HG02970 (cell line): Measurements from ENCODE around the gene NRXN3.

Experiments
- ATAC-seq: cut with Tn5 transposase; IDR thresholded peaks from one replicate; pipeline ENCODE4 v1.9.1; 2021; ENCODE audit warnings: mild to moderate bottlenecking, moderate library complexity, moderate number of reproducible peaks; ENCODE audit not compliant: unreplicated experiment, low FRiP score

NRXN3 gene

GRCh38 chr14:78959674-78960264, 789.6 kb downstream of the NRXN3 start:
- no peak for ATAC-seq

- no peak for ATAC-seq
Observed at GRCh38 chr14:78967111-78967809, 797.1 kb downstream of the NRXN3 start.

DNA sequence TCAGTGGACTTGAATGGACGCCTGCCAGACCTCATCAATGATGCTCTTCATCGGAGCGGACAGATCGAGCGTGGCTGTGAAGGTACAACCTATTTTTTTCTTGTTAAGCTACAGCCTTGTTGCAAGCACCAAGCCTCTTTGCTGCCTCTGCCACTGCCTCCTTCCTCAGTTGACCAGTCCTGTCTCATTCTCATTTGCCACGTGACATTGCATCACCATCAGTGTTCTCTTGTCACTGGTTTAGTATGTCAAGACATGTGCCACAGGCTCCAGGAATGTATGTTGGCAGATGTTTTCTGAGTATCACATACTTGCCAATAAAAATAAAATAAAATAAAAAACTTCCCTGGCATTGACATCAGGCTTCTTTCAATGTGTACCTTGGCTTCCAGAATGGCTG, 798.1 kb downstream of the NRXN3 start:
- ATAC-seq = no peak

DNA sequence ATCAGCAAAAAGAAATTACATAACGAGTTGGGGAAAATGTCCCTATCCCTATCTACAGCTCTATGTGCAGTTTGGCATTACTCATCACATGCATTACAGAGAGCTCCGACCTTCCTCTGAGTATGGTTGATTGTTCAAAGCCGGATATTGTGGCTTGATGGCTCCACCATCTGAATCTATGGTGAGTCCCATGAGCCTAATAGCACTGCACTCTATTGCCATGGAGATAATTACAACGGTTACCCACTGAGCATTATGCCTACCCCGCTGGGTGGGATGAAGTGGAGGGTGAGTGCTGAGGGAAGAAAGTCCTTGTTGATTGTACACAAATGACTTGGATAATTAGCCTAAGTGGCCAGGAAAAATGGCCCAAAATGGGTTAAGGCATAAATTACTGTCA, 800.5 kb downstream of the NRXN3 start:
- ATAC-seq = no peak

GRCh38 chr14:78972440-78972839, 802.3 kb downstream of the NRXN3 start:
- ATAC-seq = no peak

- no peak for ATAC-seq
Observed at GRCh38 chr14:78974691-78975090, 804.5 kb downstream of the NRXN3 start.

GRCh38 chr14:78975734-78976133, 805.6 kb downstream of the NRXN3 start:
- no peak for ATAC-seq

GRCh38 chr14:78978896-78979295, 808.7 kb downstream of the NRXN3 start:
- ATAC-seq = no peak

GRCh38 chr14:78982551-78982950, 812.4 kb downstream of the NRXN3 start:
- ATAC-seq = no peak

GRCh38 chr14:78983126-78983525, 813.0 kb downstream of the NRXN3 start:
- no peak for ATAC-seq

DNA sequence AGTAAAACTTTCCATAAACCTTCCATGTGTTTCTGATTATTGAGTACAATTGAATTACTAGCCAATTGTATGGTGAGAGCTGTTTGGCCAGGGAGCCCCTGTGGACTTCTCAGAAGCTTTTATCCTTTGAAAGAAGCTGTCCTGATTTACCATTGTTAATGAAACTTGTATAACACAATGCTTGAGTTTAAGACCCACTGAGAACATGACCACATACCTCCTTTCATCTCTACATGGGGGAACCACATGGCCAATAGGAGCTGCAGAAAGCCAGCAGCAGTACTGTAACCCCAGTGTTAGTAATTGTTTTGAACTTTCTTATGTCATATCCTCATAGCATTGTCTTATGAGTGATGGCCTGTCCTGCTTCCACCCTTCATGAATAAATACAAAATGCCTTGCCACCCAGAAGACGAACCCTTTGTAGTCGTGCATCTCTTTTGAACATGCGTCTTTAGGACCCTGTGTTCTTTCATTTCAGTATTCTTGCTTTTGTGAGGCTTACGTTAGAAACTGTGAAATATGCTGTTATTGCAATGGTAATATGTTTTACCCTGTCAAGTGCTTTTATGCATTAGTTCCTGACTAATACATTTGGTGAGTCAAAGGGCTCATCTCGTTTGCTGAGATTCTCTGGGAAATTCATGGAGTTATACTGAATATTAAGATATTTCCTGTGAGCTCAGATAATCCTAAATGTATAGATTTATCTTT, 815.7 kb downstream of the NRXN3 start:
- no peak for ATAC-seq

DNA sequence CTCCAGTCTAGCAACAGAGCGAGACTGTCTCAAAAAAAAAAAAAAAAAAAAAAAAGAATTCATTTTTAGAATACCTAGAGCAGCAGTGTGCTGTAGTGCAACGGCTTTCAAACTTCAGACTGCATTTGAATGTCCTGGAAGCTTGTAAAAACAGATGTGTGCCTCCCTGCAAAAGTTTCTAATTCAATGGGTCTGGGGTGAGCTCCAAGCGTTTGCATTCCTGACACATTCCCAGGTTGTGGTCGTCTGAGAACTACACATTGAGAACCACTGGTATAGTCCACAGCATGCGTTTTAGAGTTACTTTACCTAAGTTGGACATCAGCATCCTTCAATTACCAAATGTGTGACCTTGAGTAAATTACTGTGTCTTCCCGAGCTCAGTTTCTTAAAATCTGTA, 816.8 kb downstream of the NRXN3 start:
- ATAC-seq = no peak

GRCh38 chr14:78989221-78989620, 819.0 kb downstream of the NRXN3 start:
- no peak for ATAC-seq

DNA sequence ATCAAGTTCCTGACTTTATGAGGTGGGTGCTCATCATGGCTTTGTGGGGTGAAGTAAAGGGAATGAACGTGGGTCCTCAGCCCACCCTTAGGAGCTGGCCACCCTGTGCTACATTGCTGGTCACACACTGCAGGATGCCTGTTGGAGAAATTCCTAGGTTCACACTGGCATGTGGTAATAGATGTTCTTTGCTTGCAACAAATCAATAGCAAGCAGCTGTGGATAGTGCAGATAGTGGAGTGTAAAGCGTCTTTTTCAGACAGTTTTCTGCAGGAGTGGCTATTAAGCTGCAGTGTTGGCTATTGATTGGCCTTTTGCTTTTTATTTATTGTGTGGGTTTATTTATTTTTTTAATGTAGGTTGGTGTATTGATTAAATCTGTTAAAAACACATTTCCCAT, 822.7 kb downstream of the NRXN3 start:
- ATAC-seq = no peak

DNA sequence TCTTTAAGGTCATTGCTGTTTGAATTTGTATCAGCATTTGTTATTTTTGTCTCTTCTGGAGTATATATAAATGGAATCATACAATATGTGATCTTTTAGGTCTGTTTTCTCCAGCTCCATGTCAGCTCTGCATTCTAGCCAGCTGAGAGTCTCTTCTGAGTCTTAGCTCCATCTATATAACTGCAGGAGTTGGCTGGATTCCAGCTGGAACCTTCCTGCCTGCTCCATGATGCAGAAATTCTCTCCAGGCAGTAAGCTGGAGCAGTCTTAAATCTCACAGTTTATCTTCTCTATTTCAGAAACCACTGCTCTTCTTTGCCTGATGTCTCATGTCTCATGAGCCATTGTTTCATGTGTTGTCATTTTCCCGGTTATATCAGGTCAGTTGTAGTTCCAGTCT, 827.6 kb downstream of the NRXN3 start:
- ATAC-seq = no peak

- ATAC-seq = no peak
Observed at GRCh38 chr14:79009286-79009685, 839.1 kb downstream of the NRXN3 start.

GRCh38 chr14:79011091-79011919, 841.1 kb downstream of the NRXN3 start:
- no peak for ATAC-seq

- ATAC-seq = no peak
Observed at GRCh38 chr14:79011920-79012204, 841.7 kb downstream of the NRXN3 start.

DNA sequence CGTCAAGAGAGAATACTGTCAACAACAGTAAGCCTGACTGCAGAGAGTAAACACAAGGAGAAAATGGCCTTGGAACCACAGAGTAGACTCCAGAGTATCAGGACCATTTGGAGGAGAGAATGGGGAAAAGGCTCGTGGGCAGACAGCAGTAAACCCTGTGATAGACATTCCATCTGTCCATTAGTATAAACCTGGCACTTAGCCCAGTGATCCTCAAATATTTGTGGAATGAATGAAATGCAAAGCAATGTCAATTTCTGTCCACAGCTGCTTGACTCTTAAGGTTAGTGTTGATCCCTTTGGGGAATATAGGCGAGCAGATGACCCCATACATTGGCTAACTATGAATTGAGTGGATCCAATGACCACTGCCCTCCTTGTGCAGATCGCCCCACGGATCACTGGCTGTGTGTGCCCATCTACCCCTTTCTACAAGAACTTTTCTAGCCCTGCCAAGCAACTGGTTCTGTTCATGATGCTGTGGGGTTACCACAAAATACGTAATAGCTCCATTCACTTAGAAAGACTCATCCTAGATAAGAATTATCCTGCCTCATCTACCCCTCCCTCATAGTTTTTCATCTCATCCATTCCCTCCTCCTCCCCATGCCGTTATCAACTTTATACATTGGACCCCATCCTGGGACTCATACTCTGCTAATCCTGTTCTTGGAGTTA, 846.8 kb downstream of the NRXN3 start:
- ATAC-seq = no peak

DNA sequence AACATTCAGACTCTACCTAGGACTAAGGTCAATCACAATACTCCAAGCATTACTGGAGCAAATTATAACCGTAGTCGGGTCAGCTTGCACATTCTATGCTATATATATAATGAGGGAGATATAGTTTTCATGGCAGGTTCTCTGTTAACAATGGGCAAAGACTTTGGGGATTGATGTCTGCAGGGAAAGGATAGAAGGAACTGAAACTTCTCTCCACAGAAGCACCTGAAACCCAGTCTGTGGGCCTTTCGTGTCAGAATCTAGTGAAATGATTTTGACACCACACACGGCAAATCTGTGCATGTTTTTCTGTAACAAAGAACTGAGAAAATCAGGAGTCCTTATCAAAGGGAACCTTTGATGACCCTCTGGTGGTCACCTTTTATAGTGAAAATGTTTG, 847.4 kb downstream of the NRXN3 start:
- ATAC-seq = no peak

GRCh38 chr14:79018836-79019235, 848.7 kb downstream of the NRXN3 start:
- no peak for ATAC-seq
